Thyroid gland (tissue), 4 donors: ENCODE data around the gene ATAD3B.

ENCODE experiments used
- POLR2A ChIP-seq, 2 donors: fragments of 450-650 bp; IDR thresholded peaks; one replicate each; pipeline ENCODE4 v1.6.1; 2017; ENCODE audit warnings: antibody characterized with exemption in 2 of 2, mild to moderate bottlenecking in 2 of 2, moderate library complexity in 1 of 2
- TF ChIP-seq, protein P1 (sequence below), 6 experiments: fragments of 200-600 bp in 3 of 6; fragments of 450-650 bp in 3 of 6; sonication (generic) in 3 of 6; IDR thresholded peaks; one replicate each; pipeline ENCODE4 v1.5.1; 2016 to 2019; ENCODE audit warnings: antibody characterized with exemption in 6 of 6, mild to moderate bottlenecking in 2 of 6, inconsistent platforms in 1 of 6, moderate library complexity in 1 of 6

DNA sequence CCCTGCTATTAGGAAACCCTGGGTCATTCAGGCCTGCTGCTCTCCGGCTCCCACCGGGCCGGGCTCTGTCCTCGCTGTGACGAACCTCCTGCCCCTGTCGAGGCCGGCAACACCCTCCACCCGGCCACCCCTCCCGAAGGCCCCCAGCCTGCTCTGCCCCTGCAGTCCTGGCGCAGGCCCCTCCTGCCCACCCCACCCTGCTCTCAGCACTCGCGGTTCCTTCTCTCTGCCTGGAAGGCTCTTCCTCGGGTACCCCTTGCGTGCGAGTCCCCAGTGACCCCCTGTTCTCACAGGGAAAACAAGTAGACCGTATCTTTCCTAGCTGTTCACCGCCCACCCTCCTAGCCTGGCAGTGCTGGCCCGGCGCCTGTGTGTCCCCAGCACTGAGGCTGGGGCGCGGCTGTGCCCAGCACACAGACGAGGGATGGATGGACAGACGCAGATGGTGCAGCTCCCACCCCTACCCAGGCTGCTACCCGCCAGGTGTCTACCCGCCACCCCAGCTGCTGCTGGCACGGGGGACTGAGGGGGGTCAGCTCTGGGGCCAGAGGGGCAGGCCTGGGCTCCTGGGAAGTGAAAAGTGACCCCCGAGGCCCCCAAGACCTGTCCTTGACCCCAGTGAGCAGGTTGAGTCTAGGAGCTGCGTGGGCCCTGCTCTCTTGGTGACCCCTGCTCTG, 39.2 kb upstream of the ATAD3B start:
- TF ChIP-seq, protein P1, sequence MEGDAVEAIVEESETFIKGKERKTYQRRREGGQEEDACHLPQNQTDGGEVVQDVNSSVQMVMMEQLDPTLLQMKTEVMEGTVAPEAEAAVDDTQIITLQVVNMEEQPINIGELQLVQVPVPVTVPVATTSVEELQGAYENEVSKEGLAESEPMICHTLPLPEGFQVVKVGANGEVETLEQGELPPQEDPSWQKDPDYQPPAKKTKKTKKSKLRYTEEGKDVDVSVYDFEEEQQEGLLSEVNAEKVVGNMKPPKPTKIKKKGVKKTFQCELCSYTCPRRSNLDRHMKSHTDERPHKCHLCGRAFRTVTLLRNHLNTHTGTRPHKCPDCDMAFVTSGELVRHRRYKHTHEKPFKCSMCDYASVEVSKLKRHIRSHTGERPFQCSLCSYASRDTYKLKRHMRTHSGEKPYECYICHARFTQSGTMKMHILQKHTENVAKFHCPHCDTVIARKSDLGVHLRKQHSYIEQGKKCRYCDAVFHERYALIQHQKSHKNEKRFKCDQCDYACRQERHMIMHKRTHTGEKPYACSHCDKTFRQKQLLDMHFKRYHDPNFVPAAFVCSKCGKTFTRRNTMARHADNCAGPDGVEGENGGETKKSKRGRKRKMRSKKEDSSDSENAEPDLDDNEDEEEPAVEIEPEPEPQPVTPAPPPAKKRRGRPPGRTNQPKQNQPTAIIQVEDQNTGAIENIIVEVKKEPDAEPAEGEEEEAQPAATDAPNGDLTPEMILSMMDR (IDR thresholded peaks at IDR 0.05), result no peak
- no peak for TF ChIP-seq POLR2A (IDR thresholded peaks at IDR 0.05)
